Brain microvascular endothelial cell (primary cell): ENCODE measurements around the gene OR4D9.
A peak's percentile ranks its signal among the peaks of the same experiment; 100 is the strongest.
"Not testable (repeated sequence)": the region's sequence is repeated elsewhere in the genome, so short reads cannot be mapped to it uniquely, and the experiment has no call there.

Experiments used
- DNase-seq: peaks from one replicate; pipeline ENCODE4 v3.0.0-alpha.2; 2020
- H3K27ac ChIP-seq: fragments of 250-450 bp; sonication (Bioruptor Pico); 2 replicates; pipeline ENCODE4 v1.5.1; 2020; ENCODE audit warnings: mild to moderate bottlenecking, moderate library complexity
- H3K27me3 ChIP-seq: fragments of 250-450 bp; sonication (Bioruptor Pico); replicated peaks from 2 replicates; pipeline ENCODE4 v1.5.1; 2020; ENCODE audit warnings: mild to moderate bottlenecking
- H3K36me3 ChIP-seq: fragments of 250-450 bp; sonication (Bioruptor Pico); replicated peaks from 2 replicates; pipeline ENCODE4 v1.5.1; 2020; ENCODE audit warnings: mild to moderate bottlenecking
- H3K4me3 ChIP-seq: 2 replicates; pipeline ENCODE4 v1.5.1; 2011; ENCODE audit warnings: low read depth, mild to moderate bottlenecking, control low read depth, low read length, moderate library complexity
- CTCF ChIP-seq: IDR thresholded peaks from 2 replicates; pipeline ENCODE4 v1.5.1; 2011; ENCODE audit warnings: low read depth, mild to moderate bottlenecking, moderate library complexity, low read length, control low read depth, inconsistent platforms; ENCODE audit errors: missing control alignments
- in situ Hi-C: cut with HindIII; loops from 2 replicates; pipeline ENCODE4 v1.10.0; 2017; ENCODE audit warnings: low sequenced_read_pairs, low pct_ligation_motif_present

Gene OR4D9

GRCh38 chr11:59545179-59546020 lies 34.1 kb downstream of the OR4D9 start:
- no peak overlapping the region for H3K4me3 ChIP-seq
- DNase-seq = peak; percentile 92

GRCh38 chr11:59547605-59548308 lies 36.4 kb downstream of the OR4D9 start:
- H3K27me3 ChIP-seq, H3K27ac ChIP-seq, H3K36me3 ChIP-seq, in situ Hi-C loops, DNase-seq, H3K4me3 ChIP-seq: not testable (repeated sequence)

More at GRCh38 chr11:59545179-59546020, 34.1 kb downstream of the OR4D9 start:
- in situ Hi-C loops = no loop called here
- H3K27me3 ChIP-seq = no peaks in the 10 kb centered on the region
- H3K27ac ChIP-seq = peak overlapping the region; percentile 85
- no peaks in the 10 kb centered on the region for H3K36me3 ChIP-seq
- no peak for TF ChIP-seq CTCF

- Histone ChIP-seq H3K27ac (no peak overlapping the region), H3K36me3 (no peaks in the 10 kb centered on the region), H3K27me3 (no peaks in the 10 kb centered on the region), H3K4me3 (no peak overlapping the region)
- in situ Hi-C loops = no loop called here
- no peak for DNase-seq
- TF ChIP-seq CTCF = no peak
Observed at GRCh38 chr11:59548309-59548656, 36.9 kb downstream of the OR4D9 start.

GRCh38 chr11:59550368-59550841 lies 39.1 kb downstream of the OR4D9 start:
- H3K27ac ChIP-seq = peak overlapping the region; percentile 83
- peak; percentile 59 for TF ChIP-seq CTCF

GRCh38 chr11:59550842-59551658 lies 39.7 kb downstream of the OR4D9 start:
- Histone ChIP-seq H3K4me3 (peak overlapping the region; percentile 67), H3K27ac (peak overlapping the region; percentile 83), H3K27me3 (no peaks in the 10 kb centered on the region), H3K36me3 (no peaks in the 10 kb centered on the region)
- in situ Hi-C loops = no loop called here
- DNase-seq = peak; percentile 94
- no peak for TF ChIP-seq CTCF

More at GRCh38 chr11:59550368-59550841, 39.1 kb downstream of the OR4D9 start:
- H3K4me3 ChIP-seq = peak overlapping the region; percentile 67
- in situ Hi-C loops = no loop called here
- peak; percentile 97 for DNase-seq
- no peaks in the 10 kb centered on the region for H3K27me3 ChIP-seq
- H3K36me3 ChIP-seq = no peaks in the 10 kb centered on the region
